HL-60 (cell line): ENCODE data around the gene DSE.
A peak's percentile ranks its signal among the peaks of the same experiment; 100 is the strongest.

Experiments
- DNase-seq, 2 experiments: peaks; one replicate each; pipeline ENCODE4 v3.0.0-alpha.2; 2010 to 2020; ENCODE audit warnings: low read depth in 1 of 2, low spot score in 1 of 2
- H3K27ac ChIP-seq: fragments of 250-450 bp; sonication (Bioruptor Pico); replicated peaks from 2 replicates; pipeline ENCODE4 v1.5.1; 2020; ENCODE audit warnings: mild to moderate bottlenecking, moderate library complexity
- H3K27me3 ChIP-seq: fragments of 250-450 bp; sonication (Bioruptor Pico); 2 replicates; pipeline ENCODE4 v1.5.1; 2021; ENCODE audit warnings: mild to moderate bottlenecking, moderate library complexity; ENCODE audit not compliant: insufficient read depth, poor library complexity, severe bottlenecking
- H3K4me3 ChIP-seq: replicated peaks from 2 replicates; pipeline ENCODE4 v1.5.1; 2011; ENCODE audit warnings: mild to moderate bottlenecking, control low read depth, low read length; ENCODE audit not compliant: insufficient read depth
- CTCF ChIP-seq: IDR thresholded peaks from one replicate; pipeline ENCODE4 v1.5.1; 2011; ENCODE audit warnings: low read length, control low read depth, inconsistent platforms; ENCODE audit not compliant: insufficient read depth
- GABPA ChIP-seq: IDR thresholded peaks from 2 replicates; pipeline ENCODE4 v1.6.1; 2012; ENCODE audit warnings: low read depth
- POLR2AphosphoS5 ChIP-seq: IDR thresholded peaks from 2 replicates; pipeline ENCODE4 v1.6.1; 2012; ENCODE audit warnings: low read depth
- REST ChIP-seq: IDR thresholded peaks from 2 replicates; pipeline ENCODE4 v1.6.1; 2012; ENCODE audit warnings: low read depth; ENCODE audit not compliant: insufficient replicate concordance
- SPI1 ChIP-seq: IDR thresholded peaks from 2 replicates; pipeline ENCODE4 v1.6.1; 2012; ENCODE audit warnings: low read depth, mild to moderate bottlenecking, borderline replicate concordance

DSE gene

GRCh38 chr6:116461932-116462885 is 91.5 kb downstream of the DSE start:
- H3K4me3 ChIP-seq: no peak overlapping the region
- no peaks in the 10 kb centered on the region for H3K27me3 ChIP-seq
- DNase-seq: peak in 1 of 2 experiments; percentile 57
- H3K27ac ChIP-seq: peak overlapping the region; percentile 29; the same call in 1 of the 2 replicates
- no peak for TF ChIP-seq GABPA
- TF ChIP-seq CTCF: no peak
- no peak for TF ChIP-seq REST
- no peak for TF ChIP-seq SPI1
- TF ChIP-seq POLR2AphosphoS5: no peak

- no peak for TF ChIP-seq CTCF
- no peak for TF ChIP-seq GABPA
- TF ChIP-seq REST: no peak
- TF ChIP-seq SPI1: no peak
- TF ChIP-seq POLR2AphosphoS5: no peak
- Histone ChIP-seq H3K27me3 (no peaks in the 10 kb centered on the region), H3K27ac (no peak overlapping the region; the same call in 1 of the 2 replicates), H3K4me3 (no peak overlapping the region)
- DNase-seq: no peak
These were observed 92.6 kb downstream of the DSE start for GRCh38 chr6:116463301-116463700.

DNA sequence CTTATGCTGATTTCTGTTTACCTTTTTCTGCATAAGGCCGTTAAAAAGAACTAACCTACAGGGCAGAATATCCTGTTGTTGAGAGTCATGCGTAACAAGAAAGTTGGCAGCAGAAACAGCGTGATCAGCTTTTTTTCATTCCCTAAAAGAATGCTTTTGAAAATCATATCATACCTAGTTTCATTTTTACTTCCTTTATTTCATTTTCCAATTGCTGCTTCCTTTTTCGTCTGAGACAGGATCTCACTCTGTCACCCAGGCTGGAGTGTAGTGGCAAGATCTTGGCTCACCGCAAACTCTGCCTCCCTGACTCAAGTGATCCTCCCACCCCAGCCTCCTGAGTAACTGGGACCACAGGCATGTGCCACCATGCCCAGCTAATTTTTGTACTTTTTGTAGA is 94.5 kb downstream of the DSE start:
- peak overlapping the region; percentile 62 for H3K27ac ChIP-seq
- TF ChIP-seq REST (no peak), GABPA (no peak), POLR2AphosphoS5 (0 out of 2 replicates have a peak, but pooled peaks have one; percentile 39), CTCF (no peak), SPI1 (no peak)
- H3K4me3 ChIP-seq: peak overlapping the region; percentile 10
- peak in 1 of 2 experiments; percentile 79 for DNase-seq
- H3K27me3 ChIP-seq: no peaks in the 10 kb centered on the region
